ENCODE results near the gene ZMYM4. TPM values are rescaled to one million over a fixed set of nuclear protein-coding genes. Genes with fewer than 3 reads are reported as not detected.

The ZMYM4 gene
- total RNA-seq, 1 experiment from 2014 or later = 24.0 TPM

- no peak for DNase-seq (ENCODE audit: low read depth)
Observed at GRCh38 chr1:35401049-35401448, 132.5 kb downstream of the ZMYM4 start.

GRCh38 chr1:35406103-35406502 lies 137.6 kb downstream of the ZMYM4 start:
- peak; percentile 10 for DNase-seq (ENCODE audit: low read depth)

- no peak for DNase-seq (ENCODE audit: low read depth)
Observed at GRCh38 chr1:35407743-35408142, 139.2 kb downstream of the ZMYM4 start.

- no peak for DNase-seq (ENCODE audit: low read depth)
Observed at GRCh38 chr1:35408925-35409324, 140.4 kb downstream of the ZMYM4 start.

- DNase-seq (ENCODE audit: low read depth) = no peak
Observed at GRCh38 chr1:35426097-35426586, 157.6 kb downstream of the ZMYM4 start.

GRCh38 chr1:35428360-35428759 lies 159.9 kb downstream of the ZMYM4 start:
- no peak for DNase-seq (ENCODE audit: low read depth)

- DNase-seq (ENCODE audit: low read depth) = no peak
Observed at GRCh38 chr1:35430762-35431161, 162.3 kb downstream of the ZMYM4 start.

GRCh38 chr1:35431173-35431599 lies 162.7 kb downstream of the ZMYM4 start:
- no peak for DNase-seq (ENCODE audit: low read depth)

GRCh38 chr1:35432231-35432630 lies 163.7 kb downstream of the ZMYM4 start:
- no peak for DNase-seq (ENCODE audit: low read depth)

- no peak for DNase-seq (ENCODE audit: low read depth)
Observed at GRCh38 chr1:35433714-35434113, 165.2 kb downstream of the ZMYM4 start.

- DNase-seq (ENCODE audit: low read depth) = no peak
Observed at GRCh38 chr1:35434703-35435102, 166.2 kb downstream of the ZMYM4 start.

- no peak for DNase-seq (ENCODE audit: low read depth)
Observed at GRCh38 chr1:35436078-35436477, 167.6 kb downstream of the ZMYM4 start.

GRCh38 chr1:35437200-35437599 lies 168.7 kb downstream of the ZMYM4 start:
- no peak for DNase-seq (ENCODE audit: low read depth)

- no peak for DNase-seq (ENCODE audit: low read depth)
Observed at GRCh38 chr1:35439626-35440025, 171.1 kb downstream of the ZMYM4 start.

- no peak for DNase-seq (ENCODE audit: low read depth)
Observed at GRCh38 chr1:35441926-35442579, 173.5 kb downstream of the ZMYM4 start.

- no peak for DNase-seq (ENCODE audit: low read depth)
Observed at GRCh38 chr1:35442734-35443133, 174.2 kb downstream of the ZMYM4 start.

- no peak for DNase-seq (ENCODE audit: low read depth)
Observed at GRCh38 chr1:35443768-35444518, 175.4 kb downstream of the ZMYM4 start.

GRCh38 chr1:35444519-35444774 lies 175.9 kb downstream of the ZMYM4 start:
- no peak for DNase-seq (ENCODE audit: low read depth)

- no peak for DNase-seq (ENCODE audit: low read depth)
Observed at GRCh38 chr1:35447278-35447677, 178.8 kb downstream of the ZMYM4 start.

- peak; percentile 96 for DNase-seq (ENCODE audit: low read depth)
Observed at GRCh38 chr1:35448344-35448801, 179.9 kb downstream of the ZMYM4 start.

GRCh38 chr1:35449334-35450008 lies 181.0 kb downstream of the ZMYM4 start:
- DNase-seq (ENCODE audit: low read depth) = peak; percentile 91

- peak; percentile 72 for DNase-seq (ENCODE audit: low read depth)
Observed at GRCh38 chr1:35451125-35451528, 182.6 kb downstream of the ZMYM4 start.

Measured in HT1080 (cell line).